ENCODE results near the gene HCFC2. TPM values are rescaled to one million over a fixed set of nuclear protein-coding genes. Genes with fewer than 3 reads are reported as not detected.

Gene HCFC2
- total RNA-seq, 2 experiments from 2014 or later, result 11.2 to 15.1 TPM

DNA sequence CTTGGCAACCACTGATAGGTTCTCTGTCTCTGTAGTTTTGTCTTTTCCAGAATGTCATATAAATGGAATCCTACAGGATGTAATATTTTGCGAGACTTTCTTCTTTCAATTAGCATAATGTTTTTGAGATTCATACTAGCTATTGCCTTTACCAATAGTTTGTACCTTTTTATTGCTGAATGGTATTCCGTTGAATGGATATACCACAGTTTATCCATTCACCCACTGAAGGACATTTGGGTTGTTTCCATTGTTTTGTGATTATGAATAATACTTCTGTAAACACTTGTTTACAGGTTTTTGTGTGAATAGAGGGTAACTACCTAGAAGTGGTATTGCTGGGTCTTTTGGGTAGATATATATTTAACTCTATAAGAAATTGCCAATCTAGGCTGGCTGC, 40.6 kb upstream of the HCFC2 start:
- no peak for DNase-seq
- no peak for ATAC-seq (ENCODE audit: poor library complexity)
- no peaks in the 10 kb centered on the region for H3K4me1 ChIP-seq (ENCODE audit: insufficient read depth, low read length)
- H3K27ac ChIP-seq (ENCODE audit: low read depth in 1 of 2, low read length in 2 of 2), result no peak overlapping the region
- TF ChIP-seq, protein P1, sequence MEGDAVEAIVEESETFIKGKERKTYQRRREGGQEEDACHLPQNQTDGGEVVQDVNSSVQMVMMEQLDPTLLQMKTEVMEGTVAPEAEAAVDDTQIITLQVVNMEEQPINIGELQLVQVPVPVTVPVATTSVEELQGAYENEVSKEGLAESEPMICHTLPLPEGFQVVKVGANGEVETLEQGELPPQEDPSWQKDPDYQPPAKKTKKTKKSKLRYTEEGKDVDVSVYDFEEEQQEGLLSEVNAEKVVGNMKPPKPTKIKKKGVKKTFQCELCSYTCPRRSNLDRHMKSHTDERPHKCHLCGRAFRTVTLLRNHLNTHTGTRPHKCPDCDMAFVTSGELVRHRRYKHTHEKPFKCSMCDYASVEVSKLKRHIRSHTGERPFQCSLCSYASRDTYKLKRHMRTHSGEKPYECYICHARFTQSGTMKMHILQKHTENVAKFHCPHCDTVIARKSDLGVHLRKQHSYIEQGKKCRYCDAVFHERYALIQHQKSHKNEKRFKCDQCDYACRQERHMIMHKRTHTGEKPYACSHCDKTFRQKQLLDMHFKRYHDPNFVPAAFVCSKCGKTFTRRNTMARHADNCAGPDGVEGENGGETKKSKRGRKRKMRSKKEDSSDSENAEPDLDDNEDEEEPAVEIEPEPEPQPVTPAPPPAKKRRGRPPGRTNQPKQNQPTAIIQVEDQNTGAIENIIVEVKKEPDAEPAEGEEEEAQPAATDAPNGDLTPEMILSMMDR (IDR thresholded peaks at IDR 0.05), result no peak
- Mint-ChIP-seq H3K27ac (no peak overlapping the region), H3K9me3 (no peaks in the 10 kb centered on the region), H3K4me1 (ENCODE audit: low read depth) (no peaks in the 10 kb centered on the region), H3K27me3 (peaks cover 39% of the 10 kb centered on the region), H3K36me3 (ENCODE audit: low read depth) (no peaks in the 10 kb centered on the region), H3K4me3 (no peak overlapping the region)
- CTCF ChIA-PET, result no interaction called here
- POLR2A ChIA-PET, result no interaction called here
- no peak overlapping the region for H3K4me3 ChIP-seq (ENCODE audit: low read length)
- intact Hi-C loops (cut with DNase I, micrococcal nuclease), result no loop called here
- H3K27me3 ChIP-seq (ENCODE audit: control insufficient read depth in 1 of 2, insufficient read depth in 2 of 2, low read length in 2 of 2), result peaks cover 0 to 5% of the 10 kb centered on the region in 2 experiments
- peaks cover 7 to 9% of the 10 kb centered on the region in 2 experiments for H3K9me3 ChIP-seq (ENCODE audit: control insufficient read depth in 1 of 2, insufficient read depth in 1 of 2, low read length in 2 of 2)
- H3K36me3 ChIP-seq (ENCODE audit: insufficient read depth, low read length), result no peaks in the 10 kb centered on the region

DNA sequence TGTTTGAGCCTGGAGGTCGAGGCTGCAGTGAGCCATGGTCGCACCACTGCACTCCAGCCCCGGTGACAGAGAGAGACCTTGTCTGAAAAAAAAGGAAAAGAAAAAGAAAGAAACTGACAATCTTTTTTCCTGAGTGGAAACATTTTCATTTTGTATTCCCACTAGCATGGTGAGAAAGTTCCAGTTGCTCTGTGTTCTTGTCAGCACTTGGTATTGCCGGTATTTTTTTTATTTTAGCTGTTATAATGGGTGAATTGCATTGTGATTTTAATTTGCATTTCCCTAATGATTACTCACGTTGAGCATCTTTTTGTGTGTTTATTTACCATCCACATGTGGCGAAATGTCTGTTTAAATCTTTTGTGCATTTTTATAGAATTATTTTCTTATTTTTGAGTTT, 40.0 kb upstream of the HCFC2 start:
- H3K27ac Mint-ChIP-seq, result no peak overlapping the region
- Histone ChIP-seq H3K4me3 (ENCODE audit: low read length) (no peak overlapping the region), H3K27me3 (ENCODE audit: control insufficient read depth in 1 of 2, insufficient read depth in 2 of 2, low read length in 2 of 2) (peaks cover 0 to 5% of the 10 kb centered on the region in 2 experiments), H3K9me3 (ENCODE audit: control insufficient read depth in 1 of 2, insufficient read depth in 1 of 2, low read length in 2 of 2) (peaks cover 7 to 9% of the 10 kb centered on the region in 2 experiments), H3K27ac (ENCODE audit: low read depth in 1 of 2, low read length in 2 of 2) (no peak overlapping the region), H3K4me1 (ENCODE audit: insufficient read depth, low read length) (no peaks in the 10 kb centered on the region), H3K36me3 (ENCODE audit: insufficient read depth, low read length) (no peaks in the 10 kb centered on the region)
- ChIA-PET CTCF (no interaction called here), POLR2A (no interaction called here)
- H3K4me3 Mint-ChIP-seq, result no peak overlapping the region
- peaks cover 37% of the 10 kb centered on the region for H3K27me3 Mint-ChIP-seq
- intact Hi-C loops (cut with DNase I, micrococcal nuclease), result no loop called here
- ATAC-seq (ENCODE audit: poor library complexity), result no peak
- H3K36me3 Mint-ChIP-seq (ENCODE audit: low read depth), result no peaks in the 10 kb centered on the region
- H3K9me3 Mint-ChIP-seq, result no peaks in the 10 kb centered on the region
- TF ChIP-seq, protein P1 (IDR thresholded peaks at IDR 0.05), result no peak
- H3K4me1 Mint-ChIP-seq (ENCODE audit: low read depth), result no peaks in the 10 kb centered on the region
- no peak for DNase-seq

DNA sequence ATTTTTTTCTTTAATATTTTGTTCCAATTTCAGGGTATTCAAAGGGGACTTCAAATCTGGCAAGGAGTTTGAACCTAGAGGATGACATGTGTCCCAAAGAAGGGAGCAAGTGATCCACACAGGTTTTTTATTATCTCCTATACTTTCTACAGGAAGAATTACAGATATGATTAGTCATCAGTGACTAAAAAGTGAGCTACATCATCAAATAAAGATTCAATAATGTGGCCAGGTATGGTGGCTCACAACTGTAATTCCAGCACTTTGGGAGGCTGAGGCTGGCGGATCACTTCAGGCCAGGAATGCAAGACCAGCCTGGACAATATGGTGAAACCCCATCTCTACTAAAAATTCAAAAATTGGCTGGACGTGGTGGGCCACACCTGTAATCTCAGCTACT, 38.6 kb upstream of the HCFC2 start:
- no peaks in the 10 kb centered on the region for H3K36me3 ChIP-seq (ENCODE audit: insufficient read depth, low read length)
- no peaks in the 10 kb centered on the region for H3K4me1 ChIP-seq (ENCODE audit: insufficient read depth, low read length)
- TF ChIP-seq, protein P1 (IDR thresholded peaks at IDR 0.05), result no peak
- no peak for DNase-seq
- H3K4me3 ChIP-seq (ENCODE audit: low read length), result no peak overlapping the region
- H3K27me3 Mint-ChIP-seq, result peaks cover 24% of the 10 kb centered on the region
- H3K4me1 Mint-ChIP-seq (ENCODE audit: low read depth), result no peaks in the 10 kb centered on the region
- no peak for ATAC-seq (ENCODE audit: poor library complexity)
- H3K27me3 ChIP-seq (ENCODE audit: control insufficient read depth in 1 of 2, insufficient read depth in 2 of 2, low read length in 2 of 2), result no peaks in the 10 kb centered on the region
- H3K36me3 Mint-ChIP-seq (ENCODE audit: low read depth), result no peaks in the 10 kb centered on the region
- ChIA-PET POLR2A (no interaction called here), CTCF (no interaction called here)
- H3K9me3 Mint-ChIP-seq, result no peaks in the 10 kb centered on the region
- no peak overlapping the region for H3K4me3 Mint-ChIP-seq
- intact Hi-C loops (cut with DNase I, micrococcal nuclease), result no loop called here
- H3K27ac ChIP-seq (ENCODE audit: low read depth in 1 of 2, low read length in 2 of 2), result no peak overlapping the region
- peaks cover 7 to 9% of the 10 kb centered on the region in 2 experiments for H3K9me3 ChIP-seq (ENCODE audit: control insufficient read depth in 1 of 2, insufficient read depth in 1 of 2, low read length in 2 of 2)
- no peak overlapping the region for H3K27ac Mint-ChIP-seq

Data from CD4-positive, alpha-beta T cell (primary cell).